ENCODE data around the gene NME1. TPM values are rescaled to one million over a fixed set of nuclear protein-coding genes. Genes with fewer than 3 reads are reported as not detected.
"Not testable (repeated sequence)": the region's sequence is repeated elsewhere in the genome, so short reads cannot be mapped to it uniquely, and the experiment has no call there.

The NME1 gene
- total and polyA plus RNA-seq, 5 donors: 18.7 to 43.8 (median 27.8) TPM

- Histone ChIP-seq H3K4me1 (ENCODE audit: control insufficient read depth, insufficient read depth, low read length) (peaks cover 8% of the 10 kb centered on the region), H3K4me3 (ENCODE audit: low read length) (peak overlapping the region; percentile 67), H3K27me3 (ENCODE audit: control insufficient read depth, insufficient read depth) (no peaks in the 10 kb centered on the region), H3K27ac (ENCODE audit: low read length) (peak overlapping the region; percentile 99), H3K9me3 (ENCODE audit: control insufficient read depth, low read length) (no peaks in the 10 kb centered on the region)
- DNase-seq (peak; percentile 91 to 93 (median 92)), ATAC-seq (peak; percentile 87 to 90)
- intact Hi-C loops (cut with DNase I): loop anchor here in 2 of 4 donors (2.0 kb wide), 1 partner anchor 31 kb away; the partner anchor contains the start of gene NME1 (in 2 of the 2)
- WGBS: 25% methylated on average over 23 of the region's 23 CpGs
Measured at GRCh38 chr17:51121620-51122472, 31.5 kb upstream of the NME1 start.

- 90% methylated on average over 10 of the region's 10 CpGs for WGBS
- H3K9me3 ChIP-seq (ENCODE audit: control insufficient read depth, low read length); ATAC-seq; H3K27me3 ChIP-seq (ENCODE audit: control insufficient read depth, insufficient read depth); H3K4me1 ChIP-seq (ENCODE audit: control insufficient read depth, insufficient read depth, low read length); H3K4me3 ChIP-seq (ENCODE audit: low read length); intact Hi-C loops (cut with DNase I): not testable (repeated sequence)
- peak in 1 of 3 donors; percentile 5 for DNase-seq
- peak overlapping the region; percentile 99 for H3K27ac ChIP-seq (ENCODE audit: low read length)
Measured at GRCh38 chr17:51122473-51123115, 30.8 kb upstream of the NME1 start.

GRCh38 chr17:51124640-51125503 lies 28.5 kb upstream of the NME1 start:
- 89% methylated on average over 5 of the region's 5 CpGs for WGBS
- intact Hi-C loops (cut with DNase I): no loop called here
- DNase-seq (peak in 1 of 3 donors; percentile 6), ATAC-seq (no peak)
- Histone ChIP-seq H3K9me3 (ENCODE audit: control insufficient read depth, low read length) (no peaks in the 10 kb centered on the region), H3K27me3 (ENCODE audit: control insufficient read depth, insufficient read depth) (no peaks in the 10 kb centered on the region), H3K27ac (ENCODE audit: low read length) (no peak overlapping the region), H3K4me1 (ENCODE audit: control insufficient read depth, insufficient read depth, low read length) (no peaks in the 10 kb centered on the region), H3K4me3 (ENCODE audit: low read length) (no peak overlapping the region)

- WGBS: 67% methylated on average over 3 of the region's 3 CpGs
- Histone ChIP-seq H3K27ac (ENCODE audit: low read length) (no peak overlapping the region), H3K4me3 (ENCODE audit: low read length) (no peak overlapping the region), H3K9me3 (ENCODE audit: control insufficient read depth, low read length) (no peaks in the 10 kb centered on the region), H3K4me1 (ENCODE audit: control insufficient read depth, insufficient read depth, low read length) (no peaks in the 10 kb centered on the region), H3K27me3 (ENCODE audit: control insufficient read depth, insufficient read depth) (no peaks in the 10 kb centered on the region)
- intact Hi-C loops (cut with DNase I): loop anchor here in 1 of 4 donors (2.0 kb wide), 1 partner anchor 67 kb away; no protein-coding TSS in a partner anchor
- ATAC-seq (peak; percentile 42 to 47), DNase-seq (peak in 2 of 3 donors; percentile 54 to 64)
Measured at GRCh38 chr17:51128076-51128475, 25.3 kb upstream of the NME1 start.

- Histone ChIP-seq H3K27me3 (ENCODE audit: control insufficient read depth, insufficient read depth) (no peaks in the 10 kb centered on the region), H3K9me3 (ENCODE audit: control insufficient read depth, low read length) (no peaks in the 10 kb centered on the region), H3K4me3 (ENCODE audit: low read length) (no peak overlapping the region), H3K27ac (ENCODE audit: low read length) (peak overlapping the region; percentile 86), H3K4me1 (ENCODE audit: control insufficient read depth, insufficient read depth, low read length) (no peaks in the 10 kb centered on the region)
- DNase-seq (no peak), ATAC-seq (peak; percentile 75 to 85)
- intact Hi-C loops (cut with DNase I): no loop called here
Measured at GRCh38 chr17:51132964-51133319, 20.4 kb upstream of the NME1 start.

GRCh38 chr17:51133365-51133764 lies 20.0 kb upstream of the NME1 start:
- H3K27ac ChIP-seq (ENCODE audit: low read length): peak overlapping the region; percentile 76
- no peak for ATAC-seq
- H3K4me3 ChIP-seq (ENCODE audit: low read length): no peak overlapping the region
- no peak for DNase-seq
- 70% methylated on average over 2 of the region's 2 CpGs for WGBS
- intact Hi-C loops (cut with DNase I): no loop called here
- no peaks in the 10 kb centered on the region for H3K4me1 ChIP-seq (ENCODE audit: control insufficient read depth, insufficient read depth, low read length)
- no peaks in the 10 kb centered on the region for H3K9me3 ChIP-seq (ENCODE audit: control insufficient read depth, low read length)
- no peaks in the 10 kb centered on the region for H3K27me3 ChIP-seq (ENCODE audit: control insufficient read depth, insufficient read depth)

- intact Hi-C loops (cut with DNase I): no loop called here
Measured at GRCh38 chr17:51135956-51136355, 17.4 kb upstream of the NME1 start.

GRCh38 chr17:51142597-51142996 lies 10.8 kb upstream of the NME1 start:
- 93% methylated on average over 2 of the region's 2 CpGs for WGBS
- Histone ChIP-seq H3K27me3 (ENCODE audit: control insufficient read depth, insufficient read depth) (no peaks in the 10 kb centered on the region), H3K27ac (ENCODE audit: low read length) (no peak overlapping the region), H3K4me3 (ENCODE audit: low read length) (no peak overlapping the region), H3K4me1 (ENCODE audit: control insufficient read depth, insufficient read depth, low read length) (no peaks in the 10 kb centered on the region), H3K9me3 (ENCODE audit: control insufficient read depth, low read length) (no peaks in the 10 kb centered on the region)
- intact Hi-C loops (cut with DNase I): loop anchor here in 1 of 4 donors (10.0 kb wide), 1 partner anchor 138 kb away; no protein-coding TSS in a partner anchor
- DNase-seq: no peak
- ATAC-seq: no peak

More at GRCh38 chr17:51135956-51136355, 17.4 kb upstream of the NME1 start:
- Histone ChIP-seq H3K4me3 (ENCODE audit: low read length) (no peak overlapping the region), H3K9me3 (ENCODE audit: control insufficient read depth, low read length) (no peaks in the 10 kb centered on the region), H3K4me1 (ENCODE audit: control insufficient read depth, insufficient read depth, low read length) (no peaks in the 10 kb centered on the region), H3K27me3 (ENCODE audit: control insufficient read depth, insufficient read depth) (no peaks in the 10 kb centered on the region), H3K27ac (ENCODE audit: low read length) (no peak overlapping the region)
- DNase-seq (no peak), ATAC-seq (no peak)
- WGBS: 89% methylated on average over 3 of the region's 3 CpGs

- Histone ChIP-seq H3K4me3 (ENCODE audit: low read length) (no peak overlapping the region), H3K9me3 (ENCODE audit: control insufficient read depth, low read length) (no peaks in the 10 kb centered on the region), H3K4me1 (ENCODE audit: control insufficient read depth, insufficient read depth, low read length) (no peaks in the 10 kb centered on the region), H3K27me3 (ENCODE audit: control insufficient read depth, insufficient read depth) (no peaks in the 10 kb centered on the region), H3K27ac (ENCODE audit: low read length) (no peak overlapping the region)
- ATAC-seq (no peak), DNase-seq (no peak)
- intact Hi-C loops (cut with DNase I): loop anchor here in 1 of 4 donors (10.0 kb wide), 1 partner anchor 140 kb away; no protein-coding TSS in a partner anchor
- 70% methylated on average over 6 of the region's 6 CpGs for WGBS
Measured at GRCh38 chr17:51144266-51145022, 8.9 kb upstream of the NME1 start.

GRCh38 chr17:51147650-51148049 lies 5.7 kb upstream of the NME1 start:
- Histone ChIP-seq H3K4me1 (ENCODE audit: control insufficient read depth, insufficient read depth, low read length) (no peaks in the 10 kb centered on the region), H3K4me3 (ENCODE audit: low read length) (no peak overlapping the region), H3K27ac (ENCODE audit: low read length) (no peak overlapping the region), H3K9me3 (ENCODE audit: control insufficient read depth, low read length) (no peaks in the 10 kb centered on the region), H3K27me3 (ENCODE audit: control insufficient read depth, insufficient read depth) (no peaks in the 10 kb centered on the region)
- intact Hi-C loops (cut with DNase I): loop anchor here in 1 of 4 donors (10.0 kb wide), 1 partner anchor 143 kb away; no protein-coding TSS in a partner anchor
- ATAC-seq (no peak), DNase-seq (no peak)
- WGBS: 78% methylated on average over 4 of the region's 4 CpGs

Data from right cardiac atrium (tissue), 5 donors.